ENCODE measurements around the gene SYCP2L. TPM values are rescaled to one million over a fixed set of nuclear protein-coding genes. Genes with fewer than 3 reads are reported as not detected.

Gene SYCP2L
- total RNA-seq, 1 experiment from 2014 or later: 4.9 TPM

GRCh38 chr6:10847684-10848083 is 39.2 kb upstream of the SYCP2L start:
- intact Hi-C loops (cut with micrococcal nuclease): loop anchor here (5.0 kb wide), 1 partner anchor 220 kb away; no protein-coding TSS in a partner anchor
- ATAC-seq (no peak), DNase-seq (ENCODE audit: low read depth, low spot score) (no peak)
- ChIA-PET CTCF (interaction anchor here (1.1 to 1.2 kb wide), 2 partner anchors 221 to 649 kb away, joined by 3 to 6 read pairs; no protein-coding TSS in a partner anchor), RAD21 (ENCODE audit: low non-redundant PET in 1 of 2, low total read pairs in 2 of 2, uncharacterized antibody in 2 of 2, unreplicated experiment in 2 of 2) (interaction anchor here in 1 of 2 experiments (0.6 to 0.7 kb wide), 2 partner anchors 107 to 771 kb away, joined by 3 read pairs; no protein-coding TSS in a partner anchor), POLR2A (no interaction called here)
- H3K4me1 ChIP-seq (ENCODE audit: control insufficient read depth in 1 of 2, insufficient read depth in 2 of 2, low read length in 2 of 2): no peaks in the 10 kb centered on the region
- no peak overlapping the region for H3K4me3 ChIP-seq (replicated peaks in 1 of 2; ENCODE audit: low read depth in 1 of 2, low read length in 2 of 2)
- TF ChIP-seq MAX (IDR thresholded peaks at IDR 0.05) (no peak), ELF1 (IDR thresholded peaks at IDR 0.05; ENCODE audit: borderline replicate concordance, low read depth) (no peak), POLR2AphosphoS5 (IDR thresholded peaks at IDR 0.05; ENCODE audit: low read depth, low read length) (no peak), SRF (IDR thresholded peaks at IDR 0.05; ENCODE audit: low read depth) (no peak), CTCF (IDR thresholded peaks at IDR 0.05 in 2 of 3, conservative IDR thresholded peaks at IDR 0.05 in 1 of 3; ENCODE audit: borderline replicate concordance in 1 of 3, insufficient read depth in 1 of 3, low read depth in 2 of 3, low read length in 2 of 3) (peak; percentile 18 to 39 (median 20); a peak in 4 of 6 replicates), EZH2 (IDR thresholded peaks at IDR 0.05) (no peak), RAD21 (IDR thresholded peaks at IDR 0.05; ENCODE audit: low read depth) (peak; percentile 37), EZH2phosphoT487 (IDR thresholded peaks at IDR 0.05; ENCODE audit: borderline replicate concordance) (no peak), REST (IDR thresholded peaks at IDR 0.05; ENCODE audit: low read depth) (no peak), TCF7L2 (IDR thresholded peaks at IDR 0.05; ENCODE audit: borderline replicate concordance, extremely low read depth, insufficient read depth, insufficient read length) (no peak), EGR1 (IDR thresholded peaks at IDR 0.05; ENCODE audit: low read depth) (no peak), SIN3A (IDR thresholded peaks at IDR 0.05; ENCODE audit: low read depth) (no peak)
- H3K9me3 ChIP-seq (ENCODE audit: control insufficient read depth in 1 of 2, insufficient read depth in 1 of 2, low read depth in 1 of 2, low read length in 2 of 2): no peaks in the 10 kb centered on the region
- H3K36me3 ChIP-seq (ENCODE audit: control insufficient read depth in 1 of 2, insufficient read depth in 2 of 2, low read length in 2 of 2): no peaks in the 10 kb centered on the region
- no peaks in the 10 kb centered on the region for H3K27me3 ChIP-seq (ENCODE audit: insufficient read depth, low read length)
- H3K79me2 ChIP-seq (ENCODE audit: insufficient read depth, low read length): no peaks in the 10 kb centered on the region
- H3K9ac ChIP-seq (ENCODE audit: low read length): no peak overlapping the region
- no TSS peak for BruUV-seq (replicated peaks)
- no peak overlapping the region for H3K27ac ChIP-seq (ENCODE audit: low read depth, low read length)
- H3K4me2 ChIP-seq (ENCODE audit: low read length): no peak overlapping the region
- no peaks in the 10 kb centered on the region for H3K9me2 ChIP-seq (ENCODE audit: insufficient read depth)
- no peak overlapping the region for H2AFZ ChIP-seq (ENCODE audit: low read depth, low read length, poor library complexity, severe bottlenecking)
- no peaks in the 10 kb centered on the region for H4K20me1 ChIP-seq (ENCODE audit: insufficient read depth)
